Hepatocyte (in vitro differentiated cells): Measurements from ENCODE around the gene FAM171A2.

Experiments
- CTCF ChIP-seq: fragments of 200-600 bp; sonication (generic); IDR thresholded peaks from 2 replicates; pipeline ENCODE4 v1.5.1; 2016; ENCODE audit warnings: antibody characterized with exemption, mild to moderate bottlenecking; ENCODE audit not compliant: poor library complexity
- EZH2 ChIP-seq: fragments of 200-600 bp; sonication (generic); IDR thresholded peaks from 2 replicates; pipeline ENCODE4 v1.6.1; 2016; ENCODE audit warnings: antibody characterized with exemption, mild to moderate bottlenecking, borderline replicate concordance
- EZH2phosphoT487 ChIP-seq: fragments of 200-600 bp; sonication (generic); IDR thresholded peaks from one replicate; pipeline ENCODE4 v1.6.1; 2018; ENCODE audit warnings: antibody characterized with exemption, mild to moderate bottlenecking, low read depth, moderate library complexity; ENCODE audit not compliant: unreplicated experiment, severe bottlenecking

- no peak for TF ChIP-seq CTCF
- no peak for TF ChIP-seq EZH2
- TF ChIP-seq EZH2phosphoT487, result no peak
These were observed 19.3 kb upstream of the FAM171A2 start for GRCh38 chr17:44382917-44383316.
